Mammary epithelial cell (primary cell): ENCODE data around the gene NOBOX.
"Not testable (repeated sequence)": the region's sequence is repeated elsewhere in the genome, so short reads cannot be mapped to it uniquely, and the experiment has no call there.

ENCODE experiments used
- EZH2 ChIP-seq: IDR thresholded peaks from 2 replicates; pipeline ENCODE4 v1.6.1; 2012; ENCODE audit warnings: low read length, inconsistent platforms, borderline replicate concordance
- TF ChIP-seq, protein P1 (sequence below), 2 donors: IDR thresholded peaks in 1 of 2; conservative IDR thresholded peaks in 1 of 2; 2 replicates each; pipeline ENCODE4 v1.5.1; 2011 to 2012; ENCODE audit warnings: inconsistent platforms in 2 of 2, low read length in 2 of 2, mild to moderate bottlenecking in 2 of 2, control low read depth in 1 of 2, low read depth in 1 of 2; ENCODE audit not compliant: insufficient read depth in 1 of 2; ENCODE audit errors: extremely low read depth in 1 of 2

DNA sequence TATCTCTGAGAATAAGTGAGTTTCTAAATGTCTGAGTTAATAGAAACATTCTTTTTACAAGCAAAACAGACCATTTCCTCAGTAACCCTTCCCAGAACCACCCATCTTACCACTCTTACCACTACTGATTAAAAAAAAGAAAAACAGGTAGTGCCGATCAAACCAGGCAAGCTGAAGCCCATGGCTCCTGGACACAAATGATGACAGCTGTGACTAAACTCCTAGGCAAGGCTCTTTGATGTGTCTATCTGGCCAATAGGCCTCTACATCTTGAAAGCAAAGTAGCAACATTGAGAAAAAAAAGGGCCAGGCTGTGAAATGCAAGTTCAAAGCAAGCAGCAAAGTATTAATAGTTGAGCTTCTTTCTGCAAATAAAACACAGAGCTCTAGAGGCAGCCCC lies 54.9 kb downstream of the NOBOX start:
- TF ChIP-seq, protein P1, sequence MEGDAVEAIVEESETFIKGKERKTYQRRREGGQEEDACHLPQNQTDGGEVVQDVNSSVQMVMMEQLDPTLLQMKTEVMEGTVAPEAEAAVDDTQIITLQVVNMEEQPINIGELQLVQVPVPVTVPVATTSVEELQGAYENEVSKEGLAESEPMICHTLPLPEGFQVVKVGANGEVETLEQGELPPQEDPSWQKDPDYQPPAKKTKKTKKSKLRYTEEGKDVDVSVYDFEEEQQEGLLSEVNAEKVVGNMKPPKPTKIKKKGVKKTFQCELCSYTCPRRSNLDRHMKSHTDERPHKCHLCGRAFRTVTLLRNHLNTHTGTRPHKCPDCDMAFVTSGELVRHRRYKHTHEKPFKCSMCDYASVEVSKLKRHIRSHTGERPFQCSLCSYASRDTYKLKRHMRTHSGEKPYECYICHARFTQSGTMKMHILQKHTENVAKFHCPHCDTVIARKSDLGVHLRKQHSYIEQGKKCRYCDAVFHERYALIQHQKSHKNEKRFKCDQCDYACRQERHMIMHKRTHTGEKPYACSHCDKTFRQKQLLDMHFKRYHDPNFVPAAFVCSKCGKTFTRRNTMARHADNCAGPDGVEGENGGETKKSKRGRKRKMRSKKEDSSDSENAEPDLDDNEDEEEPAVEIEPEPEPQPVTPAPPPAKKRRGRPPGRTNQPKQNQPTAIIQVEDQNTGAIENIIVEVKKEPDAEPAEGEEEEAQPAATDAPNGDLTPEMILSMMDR (conservative IDR thresholded peaks at IDR 0.05 in 1 of 2, IDR thresholded peaks at IDR 0.05 in 1 of 2; ENCODE audit: extremely low read depth in 1 of 2, insufficient read depth in 1 of 2, low read depth in 1 of 2, low read length in 2 of 2) = not testable (repeated sequence)
- not testable (repeated sequence) for TF ChIP-seq EZH2
